ENCODE measurements around the gene COMMD1. TPM values are rescaled to one million over a fixed set of nuclear protein-coding genes. Genes with fewer than 3 reads are reported as not detected.
A peak's percentile ranks its signal among the peaks of the same experiment; 100 is the strongest.

Gene COMMD1
- polyA plus RNA-seq, 1 experiment: 44.6 TPM

DNA sequence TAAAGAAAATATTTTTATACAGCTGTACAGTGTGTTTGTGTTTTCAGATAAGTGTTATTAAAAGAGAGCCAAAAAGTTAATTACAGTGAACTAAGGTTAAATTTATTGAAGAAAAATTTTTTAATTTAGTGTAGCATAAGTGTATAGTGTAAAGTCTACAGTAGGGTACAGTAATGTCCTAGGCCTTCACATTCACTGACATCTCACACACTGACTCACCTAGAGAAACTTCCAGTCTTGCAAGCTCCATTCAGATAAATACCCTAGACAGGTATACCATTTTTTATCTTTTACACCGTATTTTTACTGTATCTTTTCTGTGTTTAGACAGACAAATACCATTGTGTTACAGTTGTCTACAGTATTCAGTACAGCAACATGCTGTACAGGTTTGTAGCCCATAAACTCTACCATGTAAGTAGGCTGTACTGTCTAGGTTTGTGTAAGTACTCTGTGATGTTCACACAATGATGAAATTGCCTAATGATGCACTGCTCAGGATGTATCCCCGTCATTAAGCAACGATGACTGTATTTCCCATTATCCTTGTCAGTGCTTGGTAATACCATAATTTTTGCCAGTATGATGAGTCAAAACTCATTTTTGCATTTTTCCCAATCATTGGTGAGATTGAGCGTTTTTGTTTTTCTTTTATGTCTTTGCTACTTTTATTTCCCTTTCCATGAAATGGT, 242.3 kb downstream of the COMMD1 start:
- no peak for DNase-seq (ENCODE audit: low read depth)
- Histone ChIP-seq H3K36me3 (ENCODE audit: control insufficient read depth, insufficient read depth, low read length) (no peaks in the 10 kb centered on the region), H3K4me3 (ENCODE audit: low read depth, low read length) (no peak overlapping the region), H3K27me3 (ENCODE audit: control insufficient read depth, insufficient read depth, low read length) (no peaks in the 10 kb centered on the region)
- POLR2A ChIA-PET: no interaction called here
- CTCF ChIA-PET: interaction anchor here (0.6 to 1.4 kb wide), 2 partner anchors 17 to 627 kb away, joined by 3 read pairs; no protein-coding TSS in a partner anchor
- TF ChIP-seq CTCF (IDR thresholded peaks at IDR 0.05; ENCODE audit: insufficient read depth, low read depth, low read length): no peak

DNA sequence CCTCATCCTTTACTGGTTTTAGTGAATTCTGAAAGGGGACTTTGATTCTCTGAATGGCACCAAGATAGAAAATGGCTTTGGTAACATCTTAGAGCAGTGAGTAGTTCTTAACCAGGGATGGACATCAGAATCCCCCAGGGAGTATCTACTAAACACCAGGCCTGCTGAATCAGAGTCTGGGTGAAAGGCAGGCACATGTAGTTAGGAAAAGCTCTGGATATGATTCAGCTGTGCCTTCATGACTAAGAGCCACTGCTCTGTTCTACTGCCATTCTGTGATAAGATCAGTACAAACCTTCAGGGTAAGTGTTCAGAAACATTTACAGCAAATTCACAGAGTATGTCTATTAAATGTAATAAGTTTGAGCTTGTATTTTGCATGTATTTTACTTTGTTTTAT, 244.2 kb downstream of the COMMD1 start:
- no peaks in the 10 kb centered on the region for H3K27me3 ChIP-seq (ENCODE audit: control insufficient read depth, insufficient read depth, low read length)
- no peak for TF ChIP-seq CTCF (IDR thresholded peaks at IDR 0.05; ENCODE audit: insufficient read depth, low read depth, low read length)
- CTCF ChIA-PET: interaction anchor here (0.7 to 0.8 kb wide), 2 partner anchors 12 to 262 kb away, joined by 3 read pairs; no protein-coding TSS in a partner anchor
- peak; percentile 65 for DNase-seq (ENCODE audit: low read depth)
- no peak overlapping the region for H3K4me3 ChIP-seq (ENCODE audit: low read depth, low read length)
- POLR2A ChIA-PET: no interaction called here
- H3K36me3 ChIP-seq (ENCODE audit: control insufficient read depth, insufficient read depth, low read length): no peaks in the 10 kb centered on the region

DNA sequence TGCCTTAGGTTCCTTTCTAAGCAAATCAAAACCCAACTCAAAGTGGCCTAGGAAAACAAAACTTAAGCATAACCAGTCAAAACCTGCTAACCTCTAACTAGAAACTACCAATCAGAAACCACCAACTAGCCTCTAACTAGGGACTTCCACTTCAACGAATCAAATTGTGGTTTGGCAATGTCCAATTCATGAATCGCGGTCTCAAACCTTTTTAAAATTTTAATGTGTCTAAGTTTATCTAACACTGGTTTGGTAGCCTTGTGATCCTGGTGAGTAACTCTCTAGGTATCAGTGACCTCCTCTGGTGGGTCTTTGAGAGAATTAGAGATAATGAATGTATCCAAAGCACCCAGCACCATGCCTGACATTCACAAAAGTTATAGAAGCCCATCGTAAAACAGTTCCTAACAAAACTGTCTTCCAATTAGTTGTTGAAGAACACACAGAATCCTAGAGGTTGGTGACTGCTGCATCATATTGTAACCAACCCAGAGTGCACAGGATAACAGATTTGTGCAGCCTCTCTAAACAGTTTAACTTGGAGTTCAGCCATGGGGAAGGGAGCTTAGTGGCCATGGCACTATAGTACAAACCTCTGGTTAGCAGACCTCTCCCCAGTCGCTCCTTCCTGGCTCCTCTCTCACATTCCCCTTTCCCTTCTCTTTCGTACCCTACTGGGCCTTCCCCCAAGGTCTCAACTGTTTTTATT, 245.3 kb downstream of the COMMD1 start:
- ChIA-PET POLR2A (no interaction called here), CTCF (no interaction called here)
- no peak for TF ChIP-seq CTCF (IDR thresholded peaks at IDR 0.05; ENCODE audit: insufficient read depth, low read depth, low read length)
- no peak for DNase-seq (ENCODE audit: low read depth)
- H3K36me3 ChIP-seq (ENCODE audit: control insufficient read depth, insufficient read depth, low read length): no peaks in the 10 kb centered on the region
- no peak overlapping the region for H3K4me3 ChIP-seq (ENCODE audit: low read depth, low read length)
- H3K27me3 ChIP-seq (ENCODE audit: control insufficient read depth, insufficient read depth, low read length): no peaks in the 10 kb centered on the region

DNA sequence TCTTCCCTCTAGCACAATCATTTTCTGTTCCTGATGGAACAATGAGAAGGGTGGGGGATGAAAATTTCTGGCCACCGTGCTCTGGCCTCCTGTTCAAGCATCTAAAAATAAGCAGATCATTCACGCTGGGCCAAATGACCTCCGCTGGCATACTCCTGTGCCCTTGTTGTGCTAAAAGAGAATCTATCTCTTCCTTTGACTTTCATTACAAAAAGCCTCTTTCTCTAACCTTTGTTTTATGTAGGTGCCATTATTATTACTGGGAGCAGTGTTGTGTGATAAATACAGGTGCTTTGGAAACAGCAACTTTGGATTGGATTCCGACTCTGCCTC, 245.8 kb downstream of the COMMD1 start:
- Histone ChIP-seq H3K36me3 (ENCODE audit: control insufficient read depth, insufficient read depth, low read length) (no peaks in the 10 kb centered on the region), H3K4me3 (ENCODE audit: low read depth, low read length) (no peak overlapping the region), H3K27me3 (ENCODE audit: control insufficient read depth, insufficient read depth, low read length) (no peaks in the 10 kb centered on the region)
- TF ChIP-seq CTCF (IDR thresholded peaks at IDR 0.05; ENCODE audit: insufficient read depth, low read depth, low read length): no peak
- CTCF ChIA-PET: no interaction called here
- DNase-seq (ENCODE audit: low read depth): no peak
- POLR2A ChIA-PET: no interaction called here

GRCh38 chr2:62152000-62152399, 246.5 kb downstream of the COMMD1 start:
- H3K4me3 ChIP-seq (ENCODE audit: low read depth, low read length): no peak overlapping the region
- no peak for DNase-seq (ENCODE audit: low read depth)
- H3K27me3 ChIP-seq (ENCODE audit: control insufficient read depth, insufficient read depth, low read length): no peaks in the 10 kb centered on the region
- TF ChIP-seq CTCF (IDR thresholded peaks at IDR 0.05; ENCODE audit: insufficient read depth, low read depth, low read length): no peak
- no peaks in the 10 kb centered on the region for H3K36me3 ChIP-seq (ENCODE audit: control insufficient read depth, insufficient read depth, low read length)
- ChIA-PET CTCF (no interaction called here), POLR2A (no interaction called here)

All from BJ (cell line).